VCaP (cell line): ENCODE data around the gene PHF11.

Experiments used
- H3K27ac ChIP-seq: fragments of 450-650 bp; 2 replicates; pipeline ENCODE4 v1.5.1; 2017
- TF ChIP-seq, protein P1 (sequence below): fragments of 450-650 bp; conservative IDR thresholded peaks from 2 replicates; pipeline ENCODE4 v1.5.1; 2017; ENCODE audit warnings: mild to moderate bottlenecking, moderate library complexity

Gene PHF11

DNA sequence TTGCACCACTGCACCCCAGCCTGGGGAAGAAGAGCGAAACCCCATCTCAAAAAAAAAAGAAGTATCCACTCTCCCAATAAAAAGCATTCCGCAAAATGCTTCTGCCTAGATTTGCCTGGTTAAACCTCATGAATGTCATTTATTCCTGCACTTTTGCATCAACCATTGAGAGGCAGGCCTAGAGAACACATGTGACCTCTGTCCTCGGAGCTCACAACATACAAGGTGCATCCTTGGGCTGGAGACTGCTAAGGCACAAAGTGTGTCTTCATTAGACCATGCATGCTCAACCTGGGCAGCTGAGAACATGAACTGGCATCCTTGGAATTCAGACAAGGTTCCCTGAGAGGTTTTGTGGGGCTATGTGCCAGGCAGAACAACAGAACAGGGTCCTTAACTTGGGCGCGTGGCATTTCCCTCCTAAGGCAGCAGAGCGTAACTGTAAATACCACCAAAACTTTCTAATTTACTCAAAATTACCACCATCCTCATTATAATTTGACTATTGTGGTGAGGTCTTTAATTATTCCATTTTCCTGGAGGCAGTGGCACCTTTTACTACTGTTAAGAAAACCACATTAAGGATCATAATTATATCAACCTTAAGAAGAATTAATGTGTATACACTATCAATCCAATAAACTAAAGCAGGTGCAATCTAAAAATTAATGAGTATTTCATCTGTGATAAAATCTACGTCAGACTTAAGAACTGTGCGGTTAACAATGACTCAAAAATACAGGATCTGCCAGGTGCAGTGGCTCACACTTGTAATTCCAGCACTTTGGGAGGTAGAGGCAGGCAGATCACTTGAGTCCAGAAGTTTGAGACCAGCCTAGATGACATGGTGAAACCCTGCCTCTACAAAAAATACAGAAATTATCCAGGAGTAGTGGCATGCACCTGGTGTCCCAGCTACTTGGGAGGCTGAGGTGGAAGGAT, 75.8 kb downstream of the PHF11 start:
- TF ChIP-seq, protein P1, sequence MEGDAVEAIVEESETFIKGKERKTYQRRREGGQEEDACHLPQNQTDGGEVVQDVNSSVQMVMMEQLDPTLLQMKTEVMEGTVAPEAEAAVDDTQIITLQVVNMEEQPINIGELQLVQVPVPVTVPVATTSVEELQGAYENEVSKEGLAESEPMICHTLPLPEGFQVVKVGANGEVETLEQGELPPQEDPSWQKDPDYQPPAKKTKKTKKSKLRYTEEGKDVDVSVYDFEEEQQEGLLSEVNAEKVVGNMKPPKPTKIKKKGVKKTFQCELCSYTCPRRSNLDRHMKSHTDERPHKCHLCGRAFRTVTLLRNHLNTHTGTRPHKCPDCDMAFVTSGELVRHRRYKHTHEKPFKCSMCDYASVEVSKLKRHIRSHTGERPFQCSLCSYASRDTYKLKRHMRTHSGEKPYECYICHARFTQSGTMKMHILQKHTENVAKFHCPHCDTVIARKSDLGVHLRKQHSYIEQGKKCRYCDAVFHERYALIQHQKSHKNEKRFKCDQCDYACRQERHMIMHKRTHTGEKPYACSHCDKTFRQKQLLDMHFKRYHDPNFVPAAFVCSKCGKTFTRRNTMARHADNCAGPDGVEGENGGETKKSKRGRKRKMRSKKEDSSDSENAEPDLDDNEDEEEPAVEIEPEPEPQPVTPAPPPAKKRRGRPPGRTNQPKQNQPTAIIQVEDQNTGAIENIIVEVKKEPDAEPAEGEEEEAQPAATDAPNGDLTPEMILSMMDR: no peak
- no peak overlapping the region for H3K27ac ChIP-seq
